ENCODE measurements around the gene PARN.

The PARN gene

GRCh38 chr16:14527411-14528044 lies 102.5 kb downstream of the PARN start:
- DNase-seq: peak in 1 of 2 donors; percentile 8

GRCh38 chr16:14525596-14525995 lies 104.5 kb downstream of the PARN start:
- no peak for DNase-seq

GRCh38 chr16:14524979-14525378 lies 105.1 kb downstream of the PARN start:
- DNase-seq: no peak

- no peak for DNase-seq
These were observed 106.4 kb downstream of the PARN start for GRCh38 chr16:14523632-14524031.

- no peak for DNase-seq
These were observed 107.4 kb downstream of the PARN start for GRCh38 chr16:14522671-14523070.

GRCh38 chr16:14520753-14521152 lies 109.3 kb downstream of the PARN start:
- no peak for DNase-seq

- DNase-seq: no peak
These were observed 115.1 kb downstream of the PARN start for GRCh38 chr16:14514967-14515366.

- no peak for DNase-seq
These were observed 116.5 kb downstream of the PARN start for GRCh38 chr16:14513389-14514107.

GRCh38 chr16:14511800-14512135 lies 118.3 kb downstream of the PARN start:
- no peak for DNase-seq

GRCh38 chr16:14510939-14511799 lies 118.9 kb downstream of the PARN start:
- no peak for DNase-seq

GRCh38 chr16:14510581-14510938 lies 119.5 kb downstream of the PARN start:
- DNase-seq: no peak

GRCh38 chr16:14509675-14510132 lies 120.4 kb downstream of the PARN start:
- no peak for DNase-seq

- no peak for DNase-seq
These were observed 121.0 kb downstream of the PARN start for GRCh38 chr16:14509055-14509454.

- DNase-seq: peak in 1 of 2 donors; percentile 38
These were observed 124.2 kb downstream of the PARN start for GRCh38 chr16:14505846-14506245.

- DNase-seq: no peak
These were observed 126.9 kb downstream of the PARN start for GRCh38 chr16:14502932-14503741.

GRCh38 chr16:14502256-14502875 lies 127.7 kb downstream of the PARN start:
- no peak for DNase-seq

GRCh38 chr16:14501331-14502255 lies 128.5 kb downstream of the PARN start:
- no peak for DNase-seq

GRCh38 chr16:14500791-14501190 lies 129.3 kb downstream of the PARN start:
- no peak for DNase-seq

GRCh38 chr16:14499110-14499509 lies 130.9 kb downstream of the PARN start:
- DNase-seq: no peak

GRCh38 chr16:14497245-14498082 lies 132.6 kb downstream of the PARN start:
- no peak for DNase-seq

Data from inflammatory macrophage treated with lipopolysaccharide for 1 hour (primary cell).